Activated CD8-positive, alpha-beta T cell treated with anti-CD3 and anti-CD28 coated beads for 36 hours (primary cell): ENCODE data around the gene PLAC8L1. TPM values are rescaled to one million over a fixed set of nuclear protein-coding genes. Genes with fewer than 3 reads are reported as not detected.

Source experiments
- ATAC-seq: fragments of 200-7000 bp; cut with Tn5 transposase; one replicate; pipeline ENCODE4 v1.10.0; 2021; ENCODE audit warnings: mild to moderate bottlenecking, moderate library complexity
- CTCF ChIA-PET: fragments of 350-600 bp; sonication (Branson Sonifier 250); formaldehyde crosslinking; loops from one replicate; lab custom pipeline; 2021; ENCODE audit warnings: antibody characterized with exemption; lab: Charles Lee
- POLR2A ChIA-PET: fragments of 350-600 bp; sonication (Branson Sonifier 250); formaldehyde crosslinking; loops from one replicate; lab custom pipeline; 2021; ENCODE audit warnings: antibody characterized with exemption; lab: Charles Lee
- DNase-seq: peaks from one replicate; pipeline ENCODE4 v3.0.0-alpha.2; 2020
- H3K27ac Mint-ChIP-seq: one replicate; pipeline ENCODE4 v1.8.0; 2021; ENCODE audit warnings: mild to moderate bottlenecking, mixed read lengths
- H3K27me3 Mint-ChIP-seq: one replicate; pipeline ENCODE4 v1.8.0; 2021; ENCODE audit warnings: mixed read lengths
- H3K36me3 Mint-ChIP-seq: one replicate; pipeline ENCODE4 v1.8.0; 2021; ENCODE audit warnings: low read depth, mixed read lengths
- H3K4me1 Mint-ChIP-seq: one replicate; pipeline ENCODE4 v1.8.0; 2021; ENCODE audit warnings: low read depth, mixed read lengths
- H3K4me3 Mint-ChIP-seq: one replicate; pipeline ENCODE4 v1.8.0; 2021; ENCODE audit warnings: mild to moderate bottlenecking, moderate library complexity, mixed read lengths
- H3K9me3 Mint-ChIP-seq: one replicate; pipeline ENCODE4 v1.8.0; 2021; ENCODE audit warnings: mixed read lengths
- CTCF ChIP-seq: fragments of 200-600 bp; IDR thresholded peaks from one replicate; pipeline ENCODE4 v1.8.0; 2022; ENCODE audit warnings: antibody characterized with exemption, mild to moderate bottlenecking
- intact Hi-C: fragments of 100-400 bp; cut with micrococcal nuclease; formaldehyde crosslinking; loops from one replicate; pipeline ENCODE4 v1.10.0; 2022
- total RNA-seq, 2 experiments: library from RNA; stranded (reverse); gene quantifications; one replicate each; pipeline ENCODE4 v1.2.3, GENCODE V29; 2021

The PLAC8L1 gene
- under 1 TPM in 1 of 2 experiments, not detected in 1; 0.61 TPM for total RNA-seq

GRCh38 chr5:146105477-146105876 is at the start of gene PLAC8L1:
Gene PLAC8L1, minus strand, starts transcription at chr5:146105577. Its CDS starts 1,266 bp downstream, at chr5:146104311.
- H3K4me3 Mint-ChIP-seq, result no peak within 1 kb of the TSS
- ChIA-PET CTCF (no interaction called here), POLR2A (no interaction called here)
- intact Hi-C loops, result no loop called here
- H3K27ac Mint-ChIP-seq, result no peak within 1 kb of the TSS
- DNase-seq, result no peak
- H3K27me3 Mint-ChIP-seq, result no peaks in the 10 kb centered on the region
- TF ChIP-seq CTCF, result no peak
- no peaks in the 10 kb centered on the region for H3K9me3 Mint-ChIP-seq
- H3K4me1 Mint-ChIP-seq, result peaks cover 3% of the 10 kb centered on the region
- peaks cover 6% of the 10 kb centered on the region for H3K36me3 Mint-ChIP-seq
- ATAC-seq, result no peak

DNA sequence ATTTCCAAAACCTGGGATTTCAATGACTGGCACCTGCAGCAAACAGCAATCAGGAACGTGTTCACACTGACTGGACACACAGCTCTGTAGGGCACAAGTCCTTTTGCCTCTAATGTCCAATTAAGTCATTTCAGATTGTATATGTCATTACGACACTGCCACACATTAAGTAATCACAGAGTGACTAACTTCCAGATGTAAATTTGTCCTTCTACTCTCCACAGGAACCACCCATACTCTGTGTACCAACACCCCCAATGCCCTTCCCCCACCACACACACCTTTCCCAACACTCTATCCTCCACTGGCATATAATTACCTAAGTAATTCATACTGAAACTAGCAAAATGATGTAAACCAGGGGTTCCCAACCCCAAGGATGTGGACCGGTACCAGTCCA is 46.6 kb upstream of the PLAC8L1 start:
- ATAC-seq (no peak), DNase-seq (no peak)
- no peaks in the 10 kb centered on the region for H3K27me3 Mint-ChIP-seq
- no peaks in the 10 kb centered on the region for H3K9me3 Mint-ChIP-seq
- ChIA-PET POLR2A (no interaction called here), CTCF (no interaction called here)
- H3K27ac Mint-ChIP-seq, result no peak overlapping the region
- intact Hi-C loops, result no loop called here
- H3K36me3 Mint-ChIP-seq, result peaks cover 55% of the 10 kb centered on the region
- TF ChIP-seq CTCF, result no peak
- no peaks in the 10 kb centered on the region for H3K4me1 Mint-ChIP-seq
- H3K4me3 Mint-ChIP-seq, result no peak overlapping the region

GRCh38 chr5:146137967-146138403 is 32.6 kb upstream of the PLAC8L1 start:
- CTCF ChIA-PET, result no interaction called here
- intact Hi-C loops, result no loop called here
- Mint-ChIP-seq H3K36me3 (peaks cover 55% of the 10 kb centered on the region), H3K27ac (no peak overlapping the region), H3K4me1 (no peaks in the 10 kb centered on the region), H3K4me3 (no peak overlapping the region), H3K9me3 (no peaks in the 10 kb centered on the region), H3K27me3 (no peaks in the 10 kb centered on the region)
- DNase-seq (no peak), ATAC-seq (no peak)
- POLR2A ChIA-PET, result interaction anchor here (0.7 kb wide), 1 partner anchor 10 kb away, joined by 3 read pairs; no protein-coding TSS in a partner anchor
- TF ChIP-seq CTCF, result no peak

DNA sequence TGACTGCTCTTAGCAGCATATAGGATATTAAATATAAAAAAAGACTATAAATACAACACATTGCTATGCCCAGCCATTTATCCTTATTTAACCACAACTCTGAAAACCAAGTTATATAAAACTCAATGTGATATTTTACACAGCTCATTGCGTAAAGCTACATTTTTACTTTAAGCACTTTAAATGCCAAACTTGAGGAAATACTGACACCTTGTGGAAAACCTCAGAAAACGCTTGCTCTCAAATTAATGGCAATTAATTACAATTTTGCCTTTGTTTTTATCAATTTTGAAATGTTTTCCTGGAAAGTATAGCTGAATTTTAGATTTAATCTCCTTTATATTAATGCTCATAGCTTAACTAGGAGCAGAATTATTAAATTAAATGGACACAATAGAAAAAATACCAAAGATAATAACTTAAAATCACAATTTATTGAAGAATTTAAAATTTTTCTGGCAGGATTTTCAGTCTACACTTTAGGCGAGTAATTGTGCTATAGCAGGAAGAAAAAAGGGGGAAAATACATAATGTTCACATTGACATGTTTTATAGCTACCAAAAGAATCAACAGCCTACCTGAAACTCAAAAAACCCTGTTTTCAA is 25.2 kb upstream of the PLAC8L1 start:
- TF ChIP-seq CTCF, result peak; percentile 75
- Mint-ChIP-seq H3K4me1 (no peaks in the 10 kb centered on the region), H3K27me3 (no peaks in the 10 kb centered on the region), H3K27ac (no peak overlapping the region), H3K4me3 (no peak overlapping the region), H3K9me3 (no peaks in the 10 kb centered on the region), H3K36me3 (peaks cover 50% of the 10 kb centered on the region)
- ATAC-seq (no peak), DNase-seq (no peak)
- CTCF ChIA-PET, result interaction anchor here (0.6 to 1.6 kb wide), 16 partner anchors 9 to 354 kb away, joined by 3 to 6 read pairs (median 3); no protein-coding TSS in a partner anchor
- intact Hi-C loops, result no loop called here
- POLR2A ChIA-PET, result no interaction called here

- CTCF ChIA-PET, result no interaction called here
- no peaks in the 10 kb centered on the region for H3K27me3 Mint-ChIP-seq
- H3K4me1 Mint-ChIP-seq, result no peaks in the 10 kb centered on the region
- POLR2A ChIA-PET, result no interaction called here
- peaks cover 2% of the 10 kb centered on the region for H3K9me3 Mint-ChIP-seq
- TF ChIP-seq CTCF, result no peak
- no peak overlapping the region for H3K27ac Mint-ChIP-seq
- DNase-seq (no peak), ATAC-seq (no peak)
- H3K4me3 Mint-ChIP-seq, result no peak overlapping the region
- peaks cover 57% of the 10 kb centered on the region for H3K36me3 Mint-ChIP-seq
- intact Hi-C loops, result no loop called here
These were observed 20.7 kb upstream of the PLAC8L1 start for GRCh38 chr5:146126068-146126467.
